Skeletal muscle tissue (tissue), 4 donors: ENCODE results near the gene LMO1. TPM values are rescaled to one million over a fixed set of nuclear protein-coding genes. Genes with fewer than 3 reads are reported as not detected.

Experiments used
- H3K27ac ChIP-seq: one replicate; pipeline ENCODE4 v1.7.0; 2013; ENCODE audit warnings: mild to moderate bottlenecking, low read depth, low read length, inconsistent platforms
- H3K27me3 ChIP-seq, 3 donors: one replicate each; pipeline ENCODE4 v1.7.0; 2013; ENCODE audit warnings: low read length in 3 of 3; ENCODE audit not compliant: control insufficient read depth in 3 of 3, insufficient read depth in 3 of 3
- H3K36me3 ChIP-seq, 3 donors: one replicate each; pipeline ENCODE4 v1.7.0; 2013; ENCODE audit warnings: low read length in 3 of 3; ENCODE audit not compliant: control insufficient read depth in 3 of 3, insufficient read depth in 3 of 3
- H3K4me1 ChIP-seq, 3 donors: one replicate each; pipeline ENCODE4 v1.7.0; 2013; ENCODE audit warnings: low read length in 3 of 3, mild to moderate bottlenecking in 3 of 3; ENCODE audit not compliant: control insufficient read depth in 3 of 3, insufficient read depth in 3 of 3
- H3K4me3 ChIP-seq, 3 donors: one replicate each; pipeline ENCODE4 v1.7.0; 2013; ENCODE audit warnings: low read length in 3 of 3
- H3K9ac ChIP-seq, 3 donors: one replicate each; pipeline ENCODE4 v1.7.0; 2013; ENCODE audit warnings: low read length in 3 of 3, mild to moderate bottlenecking in 3 of 3, moderate library complexity in 2 of 3, low read depth in 1 of 3
- H3K9me3 ChIP-seq, 3 donors: one replicate each; pipeline ENCODE4 v1.7.0; 2013; ENCODE audit warnings: low read length in 3 of 3; ENCODE audit not compliant: control insufficient read depth in 3 of 3
- total RNA-seq: library from RNA; depleted of rRNA; stranded (reverse); fragments of >200 nt; gene quantifications from one replicate; pipeline ENCODE4 v1.2.3, GENCODE V29; 2014
- donor health status: Osteomylitis.

The LMO1 gene
- total RNA-seq, 1 donor from 2014 or later: not detected

- Histone ChIP-seq H3K27ac (no peak overlapping the region), H3K4me3 (no peak overlapping the region), H3K36me3 (no peaks in the 10 kb centered on the region), H3K9ac (no peak overlapping the region), H3K27me3 (peaks cover 0 to 3% (median 2%) of the 10 kb centered on the region in 3 donors), H3K4me1 (peaks cover 0 to 6% (median 4%) of the 10 kb centered on the region in 3 donors), H3K9me3 (no peaks in the 10 kb centered on the region)
Measured at GRCh38 chr11:8297781-8298440, 34.2 kb upstream of the LMO1 start.

- Histone ChIP-seq H3K36me3 (no peaks in the 10 kb centered on the region), H3K9ac (no peak overlapping the region), H3K9me3 (no peaks in the 10 kb centered on the region), H3K4me3 (no peak overlapping the region), H3K27me3 (peaks cover 0 to 3% (median 2%) of the 10 kb centered on the region in 3 donors), H3K27ac (no peak overlapping the region), H3K4me1 (peaks cover 0 to 6% (median 4%) of the 10 kb centered on the region in 3 donors)
Measured at GRCh38 chr11:8296872-8297271, 33.2 kb upstream of the LMO1 start.

GRCh38 chr11:8296038-8296649, 32.5 kb upstream of the LMO1 start:
- H3K4me3 ChIP-seq: no peak overlapping the region
- H3K9ac ChIP-seq: peak overlapping the region in 1 of 3 donors; percentile 33
- peaks cover 0 to 3% (median 2%) of the 10 kb centered on the region in 3 donors for H3K27me3 ChIP-seq
- H3K4me1 ChIP-seq: peaks cover 0 to 6% (median 4%) of the 10 kb centered on the region in 3 donors
- H3K36me3 ChIP-seq: no peaks in the 10 kb centered on the region
- H3K9me3 ChIP-seq: no peaks in the 10 kb centered on the region
- no peak overlapping the region for H3K27ac ChIP-seq

- peaks cover 3 to 9% (median 9%) of the 10 kb centered on the region in 3 donors for H3K4me1 ChIP-seq
Measured at GRCh38 chr11:8294251-8294935, 30.7 kb upstream of the LMO1 start.

GRCh38 chr11:8293171-8293570, 29.5 kb upstream of the LMO1 start:
- Histone ChIP-seq H3K36me3 (no peaks in the 10 kb centered on the region), H3K9me3 (no peaks in the 10 kb centered on the region), H3K4me3 (no peak overlapping the region), H3K27ac (no peak overlapping the region), H3K9ac (no peak overlapping the region), H3K4me1 (peaks cover 3 to 12% (median 9%) of the 10 kb centered on the region in 3 donors), H3K27me3 (peaks cover 0 to 3% (median 0%) of the 10 kb centered on the region in 3 donors)

More at GRCh38 chr11:8294251-8294935, 30.7 kb upstream of the LMO1 start:
- Histone ChIP-seq H3K27ac (no peak overlapping the region), H3K9me3 (no peaks in the 10 kb centered on the region), H3K9ac (no peak overlapping the region), H3K4me3 (no peak overlapping the region), H3K27me3 (peaks cover 0 to 3% (median 2%) of the 10 kb centered on the region in 3 donors), H3K36me3 (no peaks in the 10 kb centered on the region)

- H3K27me3 ChIP-seq: no peaks in the 10 kb centered on the region
- H3K9me3 ChIP-seq: no peaks in the 10 kb centered on the region
- H3K4me3 ChIP-seq: no peak overlapping the region
- no peak overlapping the region for H3K9ac ChIP-seq
- H3K4me1 ChIP-seq: peaks cover 3 to 12% (median 9%) of the 10 kb centered on the region in 3 donors
- no peak overlapping the region for H3K27ac ChIP-seq
- H3K36me3 ChIP-seq: no peaks in the 10 kb centered on the region
Measured at GRCh38 chr11:8292351-8292750, 28.7 kb upstream of the LMO1 start.

GRCh38 chr11:8291421-8292350, 28.0 kb upstream of the LMO1 start:
- H3K4me1 ChIP-seq: peaks cover 3 to 12% (median 9%) of the 10 kb centered on the region in 3 donors
- no peaks in the 10 kb centered on the region for H3K9me3 ChIP-seq
- no peaks in the 10 kb centered on the region for H3K27me3 ChIP-seq

GRCh38 chr11:8290081-8290810, 26.6 kb upstream of the LMO1 start:
- no peak overlapping the region for H3K4me3 ChIP-seq
- no peaks in the 10 kb centered on the region for H3K27me3 ChIP-seq
- no peaks in the 10 kb centered on the region for H3K36me3 ChIP-seq
- peaks cover 3 to 10% (median 4%) of the 10 kb centered on the region in 3 donors for H3K4me1 ChIP-seq
- no peaks in the 10 kb centered on the region for H3K9me3 ChIP-seq
- H3K9ac ChIP-seq: no peak overlapping the region
- no peak overlapping the region for H3K27ac ChIP-seq

More at GRCh38 chr11:8291421-8292350, 28.0 kb upstream of the LMO1 start:
- H3K27ac ChIP-seq: no peak overlapping the region
- H3K36me3 ChIP-seq: no peaks in the 10 kb centered on the region
- H3K9ac ChIP-seq: no peak overlapping the region
- no peak overlapping the region for H3K4me3 ChIP-seq

GRCh38 chr11:8289492-8289918, 25.8 kb upstream of the LMO1 start:
- no peaks in the 10 kb centered on the region for H3K36me3 ChIP-seq
- H3K4me1 ChIP-seq: peaks cover 3 to 8% (median 4%) of the 10 kb centered on the region in 3 donors
- H3K9me3 ChIP-seq: no peaks in the 10 kb centered on the region

More at GRCh38 chr11:8289492-8289918, 25.8 kb upstream of the LMO1 start:
- H3K27ac ChIP-seq: no peak overlapping the region
- no peak overlapping the region for H3K4me3 ChIP-seq
- no peaks in the 10 kb centered on the region for H3K27me3 ChIP-seq
- no peak overlapping the region for H3K9ac ChIP-seq
